ENCODE data around the gene SRPK3. TPM values are rescaled to one million over a fixed set of nuclear protein-coding genes. Genes with fewer than 3 reads are reported as not detected.

The SRPK3 gene
- polyA plus RNA-seq, 5 donors: 0.63 to 14.2 (median 1.4) TPM

DNA sequence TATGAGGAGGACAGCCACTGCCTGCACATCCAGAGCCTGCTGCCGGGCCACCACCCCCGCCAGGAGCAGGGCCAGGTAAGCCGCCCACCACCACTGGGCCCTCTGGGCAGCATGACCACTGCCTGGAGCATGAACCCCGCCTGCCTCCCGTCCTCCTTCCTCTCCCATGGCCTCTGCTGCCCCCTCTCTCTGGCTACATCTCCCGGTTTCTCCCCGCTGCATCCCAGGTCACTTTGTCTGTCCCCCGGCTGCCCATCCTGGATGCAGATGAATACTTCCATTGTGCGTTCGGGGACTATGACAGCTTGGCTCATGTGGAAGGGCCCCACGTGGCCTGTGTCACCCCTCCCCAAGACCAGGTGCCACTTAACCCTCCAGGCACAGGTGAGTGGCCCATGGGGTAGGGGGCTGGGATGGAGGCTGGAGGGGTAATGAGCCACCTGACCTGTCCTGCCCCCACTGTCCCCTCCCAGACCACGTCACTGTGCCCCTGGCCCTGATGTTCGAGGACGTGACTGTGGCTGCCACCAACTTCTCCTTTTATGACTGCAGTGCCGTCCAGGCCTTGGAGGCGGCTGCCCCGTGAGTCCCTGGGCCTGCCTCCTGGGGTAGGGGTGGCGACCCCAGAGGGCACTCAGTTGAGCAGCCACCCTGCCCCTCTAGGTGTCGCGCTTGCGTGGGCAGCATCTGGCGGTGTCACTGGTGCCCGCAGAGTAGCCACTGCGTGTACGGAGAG, 10.8 kb upstream of the SRPK3 start:
- DNase-seq: no peak

GRCh38 chrX:153770601-153771414, 10.0 kb upstream of the SRPK3 start:
- no peak for DNase-seq

DNA sequence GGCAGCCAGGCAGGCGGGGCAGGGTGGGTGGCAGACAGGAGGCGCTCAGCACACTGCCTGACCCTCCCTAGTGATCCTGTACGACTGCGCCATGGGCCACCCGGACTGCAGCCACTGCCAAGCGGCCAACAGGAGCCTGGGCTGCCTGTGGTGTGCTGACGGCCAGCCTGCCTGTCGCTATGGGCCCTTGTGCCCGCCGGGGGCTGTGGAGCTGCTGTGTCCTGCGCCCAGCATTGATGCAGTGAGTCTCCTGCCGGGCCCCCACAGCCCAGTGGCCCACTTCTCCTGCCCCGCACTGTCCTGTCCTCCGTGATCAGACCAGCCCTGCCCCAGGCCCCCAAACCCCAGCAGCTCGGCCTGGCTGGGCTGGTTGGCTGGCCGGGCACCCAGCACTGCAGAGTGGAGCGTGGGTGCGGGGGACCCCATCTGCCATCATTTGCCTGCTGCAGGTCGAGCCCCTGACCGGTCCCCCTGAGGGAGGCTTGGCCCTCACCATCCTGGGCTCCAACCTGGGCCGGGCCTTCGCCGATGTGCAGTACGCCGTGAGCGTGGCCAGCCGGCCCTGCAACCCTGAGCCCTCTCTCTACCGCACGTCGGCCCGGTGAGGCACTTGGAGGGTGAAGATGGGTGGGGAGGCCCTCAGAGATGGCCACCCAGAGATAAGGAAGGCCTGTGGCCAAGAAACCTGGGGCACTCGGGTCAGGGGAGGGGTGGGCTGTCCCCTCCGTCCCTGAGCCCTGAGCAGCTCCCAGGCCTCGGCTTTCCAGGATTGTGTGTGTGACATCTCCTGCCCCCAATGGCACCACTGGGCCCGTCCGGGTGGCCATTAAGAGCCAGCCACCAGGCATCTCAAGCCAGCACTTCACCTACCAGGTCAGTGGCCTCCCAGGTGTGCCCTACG, 9.2 kb upstream of the SRPK3 start:
- DNase-seq: no peak

- DNase-seq: no peak
Measured at GRCh38 chrX:153772316-153773217, 8.3 kb upstream of the SRPK3 start.

GRCh38 chrX:153773218-153773611, 7.6 kb upstream of the SRPK3 start:
- no peak for DNase-seq

GRCh38 chrX:153773741-153774575, 6.9 kb upstream of the SRPK3 start:
- DNase-seq: no peak

DNA sequence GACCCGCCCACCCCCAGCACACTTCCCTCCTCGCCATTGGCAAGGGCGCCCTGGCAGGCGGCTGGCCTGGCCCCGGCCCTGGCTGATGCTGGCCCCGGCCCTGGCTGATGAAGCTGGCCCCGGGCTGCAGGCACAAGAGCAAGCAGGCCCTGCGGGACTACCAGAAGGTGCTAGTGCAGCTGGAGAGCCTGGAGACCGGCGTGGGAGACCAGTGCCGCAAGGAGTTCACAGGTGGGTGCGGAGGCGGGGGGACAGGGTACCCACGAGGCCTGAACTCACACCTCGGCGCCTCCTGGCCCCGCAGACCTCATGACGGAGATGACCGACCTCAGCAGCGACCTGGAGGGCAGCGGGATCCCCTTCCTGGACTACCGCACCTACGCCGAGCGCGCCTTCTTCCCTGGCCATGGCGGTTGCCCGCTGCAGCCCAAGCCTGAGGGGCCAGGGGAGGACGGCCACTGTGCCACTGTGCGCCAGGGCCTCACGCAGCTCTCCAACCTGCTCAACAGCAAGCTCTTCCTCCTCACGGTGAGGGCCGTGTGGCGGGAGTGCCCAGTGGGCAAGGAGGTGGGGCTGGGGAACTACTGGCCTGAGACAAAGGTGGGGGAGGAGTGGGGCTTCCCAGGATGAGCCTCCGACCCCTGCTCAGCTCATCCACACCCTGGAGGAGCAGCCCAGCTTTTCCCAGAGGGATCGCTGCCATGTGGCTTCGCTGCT, 6.1 kb upstream of the SRPK3 start:
- DNase-seq: no peak

- DNase-seq: no peak
Measured at GRCh38 chrX:153775293-153776119, 5.3 kb upstream of the SRPK3 start.

DNA sequence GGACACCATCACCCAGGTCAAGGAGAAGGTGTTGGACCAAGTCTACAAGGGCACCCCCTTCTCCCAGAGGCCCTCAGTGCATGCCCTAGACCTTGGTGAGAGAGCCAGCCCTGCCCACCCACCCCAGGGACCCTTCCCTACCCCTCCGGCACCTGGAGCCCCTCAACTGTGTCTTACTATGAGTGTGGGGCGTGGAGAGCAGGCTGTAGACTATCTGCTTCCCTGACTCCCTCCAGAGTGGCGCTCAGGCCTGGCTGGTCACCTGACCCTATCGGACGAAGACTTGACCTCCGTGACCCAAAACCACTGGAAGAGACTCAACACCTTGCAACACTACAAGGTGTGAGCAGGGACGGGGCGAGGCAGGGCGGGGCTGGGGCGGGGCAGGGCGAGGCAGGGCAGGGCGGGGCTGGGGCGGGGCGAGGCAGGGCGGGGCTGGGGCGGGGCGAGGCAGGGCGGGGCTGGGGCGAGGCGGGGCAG, 4.7 kb upstream of the SRPK3 start:
- DNase-seq: no peak

- DNase-seq: no peak
Measured at GRCh38 chrX:153776611-153777045, 4.2 kb upstream of the SRPK3 start.

DNA sequence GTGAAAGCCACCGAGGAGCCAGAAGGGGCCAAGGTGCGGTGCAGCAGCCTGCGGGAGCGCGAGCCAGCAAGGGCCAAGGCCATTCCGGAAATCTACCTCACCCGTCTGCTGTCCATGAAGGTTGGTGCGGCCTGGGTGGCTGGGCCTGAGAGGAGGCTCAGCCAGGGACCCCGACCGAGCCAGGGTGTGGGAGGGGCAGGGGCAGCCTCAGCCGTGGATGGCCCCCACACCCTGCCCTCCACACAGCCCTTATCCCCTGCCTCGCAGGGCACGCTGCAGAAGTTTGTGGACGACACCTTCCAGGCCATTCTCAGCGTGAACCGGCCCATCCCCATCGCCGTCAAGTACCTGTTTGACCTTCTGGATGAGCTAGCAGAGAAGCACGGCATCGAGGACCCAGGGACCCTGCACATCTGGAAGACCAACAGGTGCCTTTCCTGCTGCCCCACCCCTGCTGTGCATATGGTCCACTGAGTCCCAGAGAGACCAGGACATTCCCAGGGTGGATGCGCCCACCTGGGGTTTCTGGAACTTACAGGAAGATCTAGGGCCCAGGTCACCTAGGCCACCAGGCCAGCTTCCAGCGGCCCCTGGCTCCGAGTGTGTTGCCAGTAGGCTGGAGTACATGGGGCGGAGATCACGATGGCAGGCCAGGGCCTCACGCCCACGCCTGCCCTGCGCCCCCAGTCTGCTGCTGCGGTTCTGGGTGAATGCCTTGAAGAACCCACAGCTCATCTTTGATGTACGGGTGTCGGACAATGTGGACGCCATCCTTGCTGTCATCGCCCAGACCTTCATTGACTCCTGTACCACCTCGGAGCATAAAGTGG, 3.4 kb upstream of the SRPK3 start:
- DNase-seq: no peak

DNA sequence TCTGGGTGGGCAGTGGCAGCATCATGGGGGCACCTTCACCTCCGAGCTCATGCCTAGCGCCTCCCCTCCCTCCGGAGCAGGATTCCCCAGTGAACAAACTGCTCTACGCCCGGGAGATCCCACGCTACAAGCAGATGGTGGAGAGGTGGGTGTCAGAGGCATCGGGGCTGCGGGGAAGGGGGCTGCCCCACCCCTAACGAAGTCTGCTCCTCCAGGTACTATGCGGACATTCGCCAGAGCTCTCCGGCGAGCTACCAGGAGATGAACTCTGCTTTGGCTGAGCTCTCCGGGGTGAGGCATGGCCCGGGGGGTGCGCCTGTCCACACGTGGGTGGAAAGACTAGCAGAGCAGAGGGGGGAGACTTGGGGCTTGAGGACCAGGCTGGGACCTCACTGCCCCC, 2.7 kb upstream of the SRPK3 start:
- no peak for DNase-seq

- DNase-seq: no peak
Measured at GRCh38 chrX:153778684-153779101, 2.1 kb upstream of the SRPK3 start.

DNA sequence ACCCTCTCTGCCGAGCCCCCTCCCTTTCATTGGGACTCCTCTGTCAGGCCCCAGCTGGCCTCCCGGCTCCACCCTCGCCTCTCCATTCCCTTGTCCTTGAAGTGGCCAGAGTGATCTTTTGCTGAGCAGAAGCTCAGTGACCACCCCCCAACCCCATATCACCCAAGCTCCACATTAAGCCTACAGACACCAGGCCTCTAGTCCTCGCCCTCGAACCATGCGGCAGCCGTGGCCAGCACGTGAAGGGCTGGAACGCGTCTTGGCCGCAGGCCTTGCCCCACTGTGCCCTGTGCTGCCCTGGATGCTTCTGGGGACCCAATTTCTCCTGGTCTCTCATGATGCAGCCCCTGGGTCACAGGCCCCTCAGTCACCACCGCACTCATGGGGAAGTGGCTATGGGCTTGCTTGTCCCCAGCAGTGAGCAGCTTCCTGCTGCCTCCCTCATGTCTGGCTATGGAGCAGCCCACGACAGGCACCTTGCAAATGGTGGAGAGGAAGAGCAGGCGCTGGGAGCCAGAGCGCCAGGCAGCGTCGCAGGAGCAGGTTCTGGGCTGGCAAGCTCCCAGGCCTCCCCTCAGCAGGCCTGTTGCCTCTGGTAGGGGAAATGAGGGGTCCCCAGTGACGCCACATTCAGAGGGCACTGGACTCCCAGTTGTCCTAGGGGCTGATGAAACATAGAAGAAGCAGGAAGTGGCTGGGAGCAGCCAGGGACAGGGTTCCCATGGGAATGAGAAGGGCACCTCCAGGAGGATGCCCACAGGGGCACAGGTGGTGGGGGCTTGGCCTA, 757 bp upstream of the SRPK3 start:
- DNase-seq: no peak

GRCh38 chrX:153781428-153782047, 697 bp downstream of the SRPK3 start:
- DNase-seq: no peak

DNA sequence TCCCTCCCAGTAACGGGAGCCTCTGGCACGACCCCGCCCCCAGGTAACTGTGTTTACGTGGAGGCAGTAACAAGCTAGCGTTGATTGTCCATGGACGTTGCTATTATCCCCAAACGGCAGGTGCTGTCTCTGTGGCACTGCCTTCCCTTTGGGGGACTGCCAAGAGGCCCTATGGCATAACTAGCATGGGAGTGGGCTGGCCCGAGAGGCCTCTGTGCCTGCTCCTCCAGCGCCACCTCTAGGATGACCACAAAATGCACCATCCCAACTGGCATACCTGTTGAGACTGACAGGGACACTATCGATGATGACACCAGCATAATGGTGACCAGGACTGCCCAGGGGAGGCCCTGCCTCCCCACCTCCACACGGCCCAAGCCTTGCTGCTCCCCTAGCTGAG, 1.5 kb downstream of the SRPK3 start:
- no peak for DNase-seq

Measured in right lung (tissue), 5 donors.